NCI-H446 treated with DMSO at 0.1 percent for 48 hours (cell line): Measurements from ENCODE around the gene GRIP1.

Source experiments
- DNase-seq: peaks from one replicate; lab custom pipeline; 2025; lab: John Stamatoyannopoulos, UW

GRIP1 gene

GRCh38 chr12:66640691-66641460, 38.0 kb downstream of the GRIP1 start:
- no peak for DNase-seq

GRCh38 chr12:66638666-66639065, 40.2 kb downstream of the GRIP1 start:
- no peak for DNase-seq

GRCh38 chr12:66637699-66638301, 41.1 kb downstream of the GRIP1 start:
- DNase-seq: peak; percentile 36

- no peak for DNase-seq
Observed at GRCh38 chr12:66636771-66637170, 42.1 kb downstream of the GRIP1 start.

GRCh38 chr12:66633676-66634075, 45.2 kb downstream of the GRIP1 start:
- DNase-seq: peak; percentile 28

- DNase-seq: no peak
Observed at GRCh38 chr12:66629138-66629870, 49.6 kb downstream of the GRIP1 start.

GRCh38 chr12:66627988-66628317, 50.9 kb downstream of the GRIP1 start:
- DNase-seq: no peak

GRCh38 chr12:66627270-66627987, 51.4 kb downstream of the GRIP1 start:
- no peak for DNase-seq

- no peak for DNase-seq
Observed at GRCh38 chr12:66624806-66625205, 54.1 kb downstream of the GRIP1 start.

- no peak for DNase-seq
Observed at GRCh38 chr12:66623455-66623854, 55.4 kb downstream of the GRIP1 start.

GRCh38 chr12:66620688-66621087, 58.2 kb downstream of the GRIP1 start:
- DNase-seq: no peak

GRCh38 chr12:66620026-66620425, 58.9 kb downstream of the GRIP1 start:
- DNase-seq: no peak

- DNase-seq: no peak
Observed at GRCh38 chr12:66617991-66618390, 60.9 kb downstream of the GRIP1 start.

GRCh38 chr12:66612090-66612775, 66.6 kb downstream of the GRIP1 start:
- no peak for DNase-seq

- DNase-seq: no peak
Observed at GRCh38 chr12:66607147-66607546, 71.7 kb downstream of the GRIP1 start.

- no peak for DNase-seq
Observed at GRCh38 chr12:66605293-66605692, 73.6 kb downstream of the GRIP1 start.

GRCh38 chr12:66603981-66604479, 74.8 kb downstream of the GRIP1 start:
- no peak for DNase-seq

GRCh38 chr12:66603461-66603860, 75.4 kb downstream of the GRIP1 start:
- DNase-seq: no peak

GRCh38 chr12:66602483-66603143, 76.3 kb downstream of the GRIP1 start:
- no peak for DNase-seq

GRCh38 chr12:66600903-66601302, 78.0 kb downstream of the GRIP1 start:
- no peak for DNase-seq

GRCh38 chr12:66599816-66600215, 79.1 kb downstream of the GRIP1 start:
- no peak for DNase-seq
